Bronchus fibroblast of lung (primary cell): ENCODE data around the gene ANO4. TPM values are rescaled to one million over a fixed set of nuclear protein-coding genes. Genes with fewer than 3 reads are reported as not detected.

Source experiments
- total RNA-seq: library from RNA; depleted of rRNA; stranded (reverse); fragments of >200 nt; gene quantifications from 2 replicates; pipeline ENCODE4 v1.2.3, GENCODE V29; 2015

The ANO4 gene
- 0.74 and 2.0 TPM in 2 replicates for total RNA-seq

DNA sequence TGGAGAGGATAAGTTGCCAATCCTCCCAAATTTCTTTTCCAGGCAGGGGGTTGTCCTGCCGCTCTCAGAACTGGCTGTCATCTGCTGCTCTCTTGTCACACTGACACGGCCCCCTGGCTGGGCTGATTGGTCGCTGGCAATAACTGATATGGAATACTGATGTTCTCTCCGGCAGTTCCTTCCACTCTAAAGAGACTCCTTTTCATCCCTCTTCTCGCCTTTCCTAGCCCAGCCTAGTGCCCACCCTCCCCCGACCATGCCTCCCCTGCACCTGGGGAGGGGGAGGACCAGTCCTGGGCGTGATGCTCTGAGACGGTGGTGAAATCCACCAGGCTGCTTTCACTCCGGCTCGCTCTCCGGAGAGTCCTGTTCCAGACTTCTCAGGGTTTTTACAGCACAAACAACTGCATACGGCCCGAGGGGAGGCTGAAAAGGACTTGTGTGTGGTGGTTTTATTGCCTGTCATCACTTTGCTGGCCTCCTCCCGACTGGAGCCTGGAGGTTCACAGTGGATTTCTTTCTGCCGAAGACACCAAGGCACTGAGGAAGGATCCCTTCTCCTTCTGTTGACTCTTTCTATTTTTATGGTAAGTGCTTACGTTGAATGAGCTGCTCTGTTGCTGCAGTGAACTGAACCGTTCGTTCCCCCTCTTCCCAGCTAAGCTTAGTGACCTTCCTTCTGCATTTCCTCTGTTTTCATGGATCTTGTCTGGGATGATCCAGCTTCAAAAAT is at the start of gene ANO4:
TSS of gene ANO4 (plus strand) at position 336 of the 733 bp plus-strand sequence. CDS start 107,010 bp downstream, outside the sequence.

Other genes starting within 250 kb of the ANO4 start
- gene GAS2L3, start 221.1 kb upstream of the ANO4 start, total RNA-seq = 23.8 and 27.6 TPM in 2 replicates